WI38 (cell line): ENCODE measurements around the gene NEGR1.
A peak's percentile ranks its signal among the peaks of the same experiment; 100 is the strongest.

ENCODE experiments used
- H3K4me3 ChIP-seq: 2 replicates; pipeline ENCODE4 v1.5.1; 2011; ENCODE audit warnings: low read depth, mild to moderate bottlenecking, control low read depth, low read length
- CTCF ChIP-seq: IDR thresholded peaks from 2 replicates; pipeline ENCODE4 v1.5.1; 2012; ENCODE audit warnings: low read depth, mild to moderate bottlenecking, control low read depth, low read length

The NEGR1 gene

GRCh38 chr1:71362076-71362475 lies 920.3 kb downstream of the NEGR1 start:
- H3K4me3 ChIP-seq = no peak overlapping the region
- no peak for TF ChIP-seq CTCF

- H3K4me3 ChIP-seq = no peak overlapping the region
- peak; percentile 40 for TF ChIP-seq CTCF
Measured at GRCh38 chr1:71357708-71358107, 924.6 kb downstream of the NEGR1 start.

- no peak overlapping the region for H3K4me3 ChIP-seq
- TF ChIP-seq CTCF = no peak
Measured at GRCh38 chr1:71351438-71351837, 930.9 kb downstream of the NEGR1 start.

- TF ChIP-seq CTCF = no peak
- no peak overlapping the region for H3K4me3 ChIP-seq
Measured at GRCh38 chr1:71350805-71351204, 931.5 kb downstream of the NEGR1 start.

GRCh38 chr1:71350330-71350729 lies 932.0 kb downstream of the NEGR1 start:
- no peak for TF ChIP-seq CTCF
- no peak overlapping the region for H3K4me3 ChIP-seq
